Measurements from ENCODE around the gene ANKRD63. TPM values are rescaled to one million over a fixed set of nuclear protein-coding genes. Genes with fewer than 3 reads are reported as not detected.

The ANKRD63 gene
- total and polyA plus RNA-seq, 9 of the 15 experiments (the other 6 are each of a cell fraction or from before 2014, with no cell fraction given) = 1.3 to 2.0 (median 1.8) TPM; not detected in 6

- 0 out of 2 replicates have a peak, but pooled peaks have one; percentile 16 for TF ChIP-seq ZNF592 (IDR thresholded peaks at IDR 0.05)
- no peak for TF ChIP-seq MYBL2 (IDR thresholded peaks at IDR 0.05; ENCODE audit: low read depth)
- TF ChIP-seq MYBL2 (CRISPR knock-in tag; IDR thresholded peaks at IDR 0.05; ENCODE audit: borderline replicate concordance) = no peak
- TF ChIP-seq RB1 (IDR thresholded peaks at IDR 0.05; ENCODE audit: low read depth) = peak; percentile 2; the same call in 1 of the 2 replicates
- TF ChIP-seq ETV5 (CRISPR knock-in tag; IDR thresholded peaks at IDR 0.05; ENCODE audit: low read depth) = no peak
- peak; percentile 18; the same call in 1 of the 2 replicates for TF ChIP-seq SP1 (CRISPR knock-in tag; IDR thresholded peaks at IDR 0.05)
- no peak for TF ChIP-seq TCF7 (IDR thresholded peaks at IDR 0.05; ENCODE audit: borderline replicate concordance)
- TF ChIP-seq KLF16 (IDR thresholded peaks at IDR 0.05) = peak; percentile 37; the same call in 1 of the 2 replicates
- TF ChIP-seq THRB (CRISPR knock-in tag; conservative IDR thresholded peaks at IDR 0.05) = no peak
- peak; percentile 27; the same call in 1 of the 2 replicates for TF ChIP-seq JUND (IDR thresholded peaks at IDR 0.05; ENCODE audit: borderline replicate concordance, low read depth, low read length)
- no peak for TF ChIP-seq JUND (tag; IDR thresholded peaks at IDR 0.05; ENCODE audit: borderline replicate concordance, low read depth, low read length)
- TF ChIP-seq MEF2D (tag; conservative IDR thresholded peaks at IDR 0.05; ENCODE audit: low read depth) = no peak
- no peak for TF ChIP-seq TSHZ1 (CRISPR knock-in tag; IDR thresholded peaks at IDR 0.05)
- no peak for TF ChIP-seq HOXB6 (CRISPR knock-in tag; IDR thresholded peaks at IDR 0.05; ENCODE audit: borderline replicate concordance)
- TF ChIP-seq ZBTB2 (IDR thresholded peaks at IDR 0.05) = no peak
- TF ChIP-seq JUN (IDR thresholded peaks at IDR 0.05; ENCODE audit: borderline replicate concordance, low read depth, low read length) = 0 out of 2 replicates have a peak, but pooled peaks have one; percentile 20
- no peak for TF ChIP-seq JUN (CRISPR knock-in tag; IDR thresholded peaks at IDR 0.05; ENCODE audit: borderline replicate concordance)
These were observed 38.1 kb upstream of the ANKRD63 start (continued) for GRCh38 chr15:40320931-40321371.

All from K562 (cell line).